ENCODE measurements around the gene NTSR1. TPM values are rescaled to one million over a fixed set of nuclear protein-coding genes. Genes with fewer than 3 reads are reported as not detected.

NTSR1 gene
- total and polyA plus RNA-seq, 2 of the 8 experiments (the other 6 are each of a cell fraction or from before 2014, with no cell fraction given): 0.53 to 0.89 TPM

DNA sequence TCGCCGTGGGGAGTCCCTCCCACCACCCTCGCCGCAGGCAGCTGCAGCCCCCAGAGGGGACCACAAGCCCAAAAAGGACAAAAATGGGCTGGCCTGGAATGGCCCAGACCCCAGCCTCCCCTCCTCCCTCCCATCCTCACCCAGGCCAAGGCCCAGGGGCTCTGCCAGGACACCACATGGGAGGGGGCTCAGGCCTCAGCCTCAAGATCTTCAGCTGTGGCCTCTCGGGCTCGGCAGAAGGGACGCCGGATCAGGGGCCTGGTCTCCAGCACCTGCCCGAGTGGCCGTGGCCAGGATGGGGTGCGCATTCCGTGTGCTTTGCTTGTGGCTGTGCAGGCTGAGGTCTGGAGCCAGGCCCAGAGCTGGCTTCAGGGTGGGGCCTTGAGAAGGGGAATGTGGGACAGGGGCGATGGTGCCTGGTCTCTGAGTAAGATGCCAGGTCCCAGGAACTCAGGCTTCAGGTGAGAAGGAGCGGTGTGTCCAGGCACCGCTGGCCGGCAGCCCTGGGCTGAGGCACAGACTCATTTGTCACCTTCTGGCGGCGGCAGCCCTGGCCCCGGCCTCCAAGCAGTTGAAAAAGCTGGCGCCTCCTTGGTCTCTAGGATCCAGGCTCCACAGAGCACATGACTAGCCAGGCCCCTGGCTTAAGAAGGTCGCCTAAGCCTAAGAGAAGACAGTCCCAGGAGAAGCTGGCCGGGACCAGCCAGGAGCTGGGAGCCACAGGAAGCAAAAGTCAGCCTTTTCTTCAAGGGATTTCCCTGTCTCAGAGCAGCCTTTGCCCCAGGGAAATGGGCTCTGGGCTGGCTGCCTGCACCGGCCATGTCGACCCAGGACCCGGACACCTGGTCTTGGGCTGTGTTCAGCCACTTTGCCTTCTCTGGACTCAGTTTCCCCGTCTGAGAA is 52.5 kb downstream of the NTSR1 start:
- Histone ChIP-seq H3K23ac (ENCODE audit: insufficient read length) (no peak overlapping the region), H3K4me3 (ENCODE audit: extremely low read depth in 1 of 4, insufficient read depth in 2 of 4, low read depth in 3 of 4, low read length in 4 of 4) (no peak overlapping the region), H3K27ac (ENCODE audit: low read depth, low read length) (no peak overlapping the region), H2AFZ (ENCODE audit: low read length) (no peak overlapping the region), H3K23me2 (ENCODE audit: low read depth, low read length) (no peaks in the 10 kb centered on the region), H3K4ac (replicated peaks; ENCODE audit: insufficient read length, low read depth, low read length) (no peak overlapping the region), H4K5ac (ENCODE audit: insufficient read length, low read depth, low read length) (no peak overlapping the region), H3K27me3 (replicated peaks in 1 of 4; ENCODE audit: control insufficient read depth in 3 of 4, extremely low read depth in 1 of 4, insufficient read depth in 3 of 4, low read length in 3 of 4) (no peaks in the 10 kb centered on the region; a peak in 2 of 7 replicates), H2BK120ac (replicated peaks; ENCODE audit: low read depth, low read length) (no peak overlapping the region), H4K8ac (ENCODE audit: extremely low read depth, insufficient read depth, low read length) (peak overlapping the region; percentile 85), H3K79me2 (ENCODE audit: control insufficient read depth in 1 of 2, insufficient read depth in 2 of 2, low read length in 2 of 2) (no peaks in the 10 kb centered on the region), H2BK5ac (ENCODE audit: low read depth, low read length) (peak overlapping the region; percentile 16; the same call in 1 of the 2 replicates), H3K9me3 (ENCODE audit: insufficient read depth in 2 of 2, low read depth in 1 of 2, low read length in 1 of 2) (no peaks in the 10 kb centered on the region), H3K4me2 (ENCODE audit: insufficient read depth in 1 of 2, low read depth in 2 of 2, low read length in 2 of 2) (no peak overlapping the region), H2AK5ac (ENCODE audit: low read depth, low read length) (0 out of 2 replicates have a peak overlapping the region, but pooled peaks have one; percentile 65), H3K18ac (ENCODE audit: extremely low read depth, low read length) (no peak overlapping the region), H2BK15ac (ENCODE audit: low read length) (no peak overlapping the region), H3K79me1 (ENCODE audit: low read depth, low read length) (no peaks in the 10 kb centered on the region), H3K36me3 (ENCODE audit: control insufficient read depth in 2 of 4, insufficient read depth in 4 of 4, low read length in 3 of 4) (no peaks in the 10 kb centered on the region), H2BK20ac (ENCODE audit: low read length) (no peak overlapping the region), H3K9ac (replicated peaks in 1 of 4; ENCODE audit: extremely low read depth in 1 of 4, low read depth in 3 of 4, low read length in 3 of 4) (no peak overlapping the region; a peak in 1 of 7 replicates), H3K14ac (ENCODE audit: insufficient read length) (no peak overlapping the region), H4K20me1 (replicated peaks in 1 of 2; ENCODE audit: control insufficient read depth in 1 of 2, insufficient read depth in 2 of 2, low read length in 2 of 2) (peaks cover 0 to 1% of the 10 kb centered on the region in 2 experiments), H2BK12ac (ENCODE audit: low read depth, low read length) (no peak overlapping the region), H3K4me1 (replicated peaks in 1 of 4; ENCODE audit: control insufficient read depth in 3 of 4, insufficient read depth in 4 of 4, low read length in 3 of 4) (no peaks in the 10 kb centered on the region; a peak in 3 of 7 replicates), H3K56ac (replicated peaks; ENCODE audit: insufficient read length, low read depth, low read length) (no peak overlapping the region), H4K91ac (replicated peaks; ENCODE audit: insufficient read length, low read length) (no peak overlapping the region)
- 89% methylated on average over 22 of the region's 26 CpGs; no CpG with 5 or more reads in 1 of the 2 experiments for WGBS, 2 experiments (ENCODE audit: extremely low coverage in 1 of 2, insufficient coverage in 1 of 2, insufficient read length in 1 of 2, insufficient replicate concordance in 2 of 2, low coverage in 1 of 2, low lambda C conversion rate in 2 of 2, missing lambda C conversion rate in 1 of 2)
- DNase-seq (ENCODE audit: low read depth in 1 of 2, low spot score in 2 of 2) (no peak), FAIRE-seq (no peak)
- CTCF ChIA-PET (ENCODE audit: partially characterized antibody): interaction anchor here (0.6 to 1.3 kb wide), 4 partner anchors 16 to 63 kb away, joined by 3 to 5 read pairs (median 4); no protein-coding TSS in a partner anchor
- POLR2A ChIA-PET (ENCODE audit: partially characterized antibody): interaction anchor here (0.7 to 1.6 kb wide), 2 partner anchors 10 kb away, joined by 3 to 5 read pairs; no protein-coding TSS in a partner anchor
- TF ChIP-seq CHD1 (IDR thresholded peaks at IDR 0.05; ENCODE audit: low read depth, low read length) (no peak), EGR1 (IDR thresholded peaks at IDR 0.05; ENCODE audit: borderline replicate concordance, low read depth, low read length) (no peak), JUN (IDR thresholded peaks at IDR 0.05; ENCODE audit: low read depth, low read length) (no peak), POLR2A (IDR thresholded peaks at IDR 0.05; ENCODE audit: control extremely low read depth in 1 of 2, low read depth in 2 of 2, low read length in 2 of 2) (no peak), KDM1A (IDR thresholded peaks at IDR 0.05; ENCODE audit: borderline replicate concordance, low read length) (no peak), SIN3A (conservative IDR thresholded peaks at IDR 0.05 in 1 of 2, IDR thresholded peaks at IDR 0.05 in 1 of 2; ENCODE audit: low read depth in 1 of 2, low read length in 2 of 2) (no peak), JUND (IDR thresholded peaks at IDR 0.05; ENCODE audit: low read length) (no peak), CREB1 (IDR thresholded peaks at IDR 0.05) (no peak), RFX5 (IDR thresholded peaks at IDR 0.05; ENCODE audit: borderline replicate concordance, low read depth, low read length) (no peak)
- TF ChIP-seq, protein P1, sequence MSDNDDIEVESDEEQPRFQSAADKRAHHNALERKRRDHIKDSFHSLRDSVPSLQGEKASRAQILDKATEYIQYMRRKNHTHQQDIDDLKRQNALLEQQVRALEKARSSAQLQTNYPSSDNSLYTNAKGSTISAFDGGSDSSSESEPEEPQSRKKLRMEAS (IDR thresholded peaks at IDR 0.05): no peak
